ENCODE data around the gene LRRC38.

GRCh38 chr1:13550663-13551062, 36.9 kb upstream of the LRRC38 start:
- TF ChIP-seq CTCF (conservative IDR thresholded peaks at IDR 0.05) (no peak), ZFX (IDR thresholded peaks at IDR 0.05) (no peak)
